Measurements from ENCODE around the gene VAX1. TPM values are rescaled to one million over a fixed set of nuclear protein-coding genes. Genes with fewer than 3 reads are reported as not detected.
"Not testable (repeated sequence)": the region's sequence is repeated elsewhere in the genome, so short reads cannot be mapped to it uniquely, and the experiment has no call there.

The VAX1 gene
- total RNA-seq (2021), result 65.1 and 74.4 TPM in 2 replicates
- Bru-seq, nascent RNA, result percentile 97 among the genes with signal in this experiment
- percentile 97 among the genes with signal in this experiment for BruChase-seq, experiment 1, labeled RNA remaining after a 2-hour chase
- percentile 95 among the genes with signal in this experiment for BruChase-seq, experiment 2, labeled RNA remaining after a 6-hour chase
- long read RNA-seq, full-length matches to known transcripts, result 128 of 188 reads
- long read RNA-seq, partial matches to known transcripts, result 10 of 188 reads
- long read RNA-seq, other reads (novel, unspliced or antisense), result 50 of 188 reads

GRCh38 chr10:117137911-117138642 lies at the start of gene VAX1:
Gene VAX1 (minus strand): TSS chr10:117138270. CDS start chr10:117138056, 214 bp downstream.
- POLR2A ChIA-PET (ENCODE audit: low non-redundant PET), result interaction anchor here (0.6 to 0.7 kb wide), 2 partner anchors 14 to 61 kb away, joined by 5 to 8 read pairs; no protein-coding TSS in a partner anchor

GRCh38 chr10:117186832-117187615 lies 49.0 kb upstream of the VAX1 start:
- Histone ChIP-seq H3K4me3 (ENCODE audit: low read depth, low read length, poor library complexity, severe bottlenecking) (no peak overlapping the region), H3K9me3 (ENCODE audit: low read depth, low read length, poor library complexity, severe bottlenecking) (no peaks in the 10 kb centered on the region), H3K27me3 (replicated peaks; ENCODE audit: insufficient read depth, low read depth, low read length, poor library complexity) (no peaks in the 10 kb centered on the region), H3K27ac (ENCODE audit: low read depth, low read length, poor library complexity, severe bottlenecking) (no peak overlapping the region), H3K36me3 (ENCODE audit: insufficient read depth, low read length, poor library complexity, severe bottlenecking) (no peaks in the 10 kb centered on the region), H3K4me1 (ENCODE audit: insufficient read depth, low read length, poor library complexity, severe bottlenecking) (no peaks in the 10 kb centered on the region)
- DNase-seq (ENCODE audit: low spot score), result peak; percentile 40
- no TSS peak for BruUV-seq (replicated peaks)
- ChIA-PET CTCF (no interaction called here), POLR2A (ENCODE audit: low non-redundant PET) (no interaction called here)
- intact Hi-C loops (cut with micrococcal nuclease; ENCODE audit: unreplicated experiment), result no loop called here
- no peak for TF ChIP-seq EZH2 (IDR thresholded peaks at IDR 0.05; ENCODE audit: borderline replicate concordance, low read depth, low read length, poor library complexity, severe bottlenecking)
- TF ChIP-seq, protein P1, sequence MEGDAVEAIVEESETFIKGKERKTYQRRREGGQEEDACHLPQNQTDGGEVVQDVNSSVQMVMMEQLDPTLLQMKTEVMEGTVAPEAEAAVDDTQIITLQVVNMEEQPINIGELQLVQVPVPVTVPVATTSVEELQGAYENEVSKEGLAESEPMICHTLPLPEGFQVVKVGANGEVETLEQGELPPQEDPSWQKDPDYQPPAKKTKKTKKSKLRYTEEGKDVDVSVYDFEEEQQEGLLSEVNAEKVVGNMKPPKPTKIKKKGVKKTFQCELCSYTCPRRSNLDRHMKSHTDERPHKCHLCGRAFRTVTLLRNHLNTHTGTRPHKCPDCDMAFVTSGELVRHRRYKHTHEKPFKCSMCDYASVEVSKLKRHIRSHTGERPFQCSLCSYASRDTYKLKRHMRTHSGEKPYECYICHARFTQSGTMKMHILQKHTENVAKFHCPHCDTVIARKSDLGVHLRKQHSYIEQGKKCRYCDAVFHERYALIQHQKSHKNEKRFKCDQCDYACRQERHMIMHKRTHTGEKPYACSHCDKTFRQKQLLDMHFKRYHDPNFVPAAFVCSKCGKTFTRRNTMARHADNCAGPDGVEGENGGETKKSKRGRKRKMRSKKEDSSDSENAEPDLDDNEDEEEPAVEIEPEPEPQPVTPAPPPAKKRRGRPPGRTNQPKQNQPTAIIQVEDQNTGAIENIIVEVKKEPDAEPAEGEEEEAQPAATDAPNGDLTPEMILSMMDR (conservative IDR thresholded peaks at IDR 0.05; ENCODE audit: low read depth, low read length), result no peak

More at GRCh38 chr10:117137911-117138642, at the start of gene VAX1:
- DNase-seq (ENCODE audit: low spot score), result peak; percentile 80
- Histone ChIP-seq H3K27ac (ENCODE audit: low read depth, low read length, poor library complexity, severe bottlenecking) (peak within 1 kb of the TSS; percentile 100), H3K27me3 (replicated peaks; ENCODE audit: insufficient read depth, low read depth, low read length, poor library complexity) (no peaks in the 10 kb centered on the region), H3K4me1 (ENCODE audit: insufficient read depth, low read length, poor library complexity, severe bottlenecking) (peaks cover 41% of the 10 kb centered on the region), H3K9me3 (ENCODE audit: low read depth, low read length, poor library complexity, severe bottlenecking) (no peaks in the 10 kb centered on the region), H3K4me3 (ENCODE audit: low read depth, low read length, poor library complexity, severe bottlenecking) (peak within 1 kb of the TSS; percentile 97), H3K36me3 (ENCODE audit: insufficient read depth, low read length, poor library complexity, severe bottlenecking) (peaks cover 30% of the 10 kb centered on the region)
- CTCF ChIA-PET, result interaction anchor here (0.6 kb wide), 2 partner anchors 32 to 301 kb away, joined by 4 read pairs; no protein-coding TSS in a partner anchor
- TF ChIP-seq, protein P1 (conservative IDR thresholded peaks at IDR 0.05; ENCODE audit: low read depth, low read length), result 0 out of 2 replicates have a peak, but pooled peaks have one; percentile 2
- no peak for TF ChIP-seq EZH2 (IDR thresholded peaks at IDR 0.05; ENCODE audit: borderline replicate concordance, low read depth, low read length, poor library complexity, severe bottlenecking)
- TSS peak; percentile 59 for BruUV-seq (replicated peaks)
- intact Hi-C loops (cut with micrococcal nuclease; ENCODE audit: unreplicated experiment), result loop anchor here (2.0 kb wide), 1 partner anchor 25 kb away; no protein-coding TSS in a partner anchor

DNA sequence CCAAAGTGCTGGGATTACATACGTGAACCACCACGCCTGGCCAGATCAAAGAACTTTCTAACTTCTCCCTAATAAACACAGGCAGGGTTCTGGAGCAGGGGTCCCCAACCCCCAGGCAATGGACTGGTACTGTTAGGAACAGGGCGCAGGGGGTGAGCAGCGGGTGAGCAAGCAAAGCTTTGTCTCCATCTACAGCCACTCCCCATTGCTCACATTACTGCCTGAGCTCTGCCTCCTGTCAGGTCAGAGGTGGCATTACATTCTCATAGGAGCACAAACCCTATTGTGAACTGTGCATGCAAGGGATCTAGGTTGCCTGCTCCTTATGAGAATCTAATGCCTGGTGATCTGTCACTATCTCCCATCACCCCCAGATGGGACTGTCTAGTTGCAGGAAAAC lies 47.7 kb upstream of the VAX1 start:
- POLR2A ChIA-PET (ENCODE audit: low non-redundant PET); H3K4me3 ChIP-seq (ENCODE audit: low read depth, low read length, poor library complexity, severe bottlenecking); H3K4me1 ChIP-seq (ENCODE audit: insufficient read depth, low read length, poor library complexity, severe bottlenecking); intact Hi-C loops (cut with micrococcal nuclease; ENCODE audit: unreplicated experiment); H3K27me3 ChIP-seq (replicated peaks; ENCODE audit: insufficient read depth, low read depth, low read length, poor library complexity); H3K36me3 ChIP-seq (ENCODE audit: insufficient read depth, low read length, poor library complexity, severe bottlenecking); H3K9me3 ChIP-seq (ENCODE audit: low read depth, low read length, poor library complexity, severe bottlenecking); CTCF ChIA-PET; H3K27ac ChIP-seq (ENCODE audit: low read depth, low read length, poor library complexity, severe bottlenecking); DNase-seq (ENCODE audit: low spot score); BruUV-seq (replicated peaks): not testable (repeated sequence)

All from A673 (cell line).